ENCODE measurements around the gene CLDND1.

CLDND1 gene

DNA sequence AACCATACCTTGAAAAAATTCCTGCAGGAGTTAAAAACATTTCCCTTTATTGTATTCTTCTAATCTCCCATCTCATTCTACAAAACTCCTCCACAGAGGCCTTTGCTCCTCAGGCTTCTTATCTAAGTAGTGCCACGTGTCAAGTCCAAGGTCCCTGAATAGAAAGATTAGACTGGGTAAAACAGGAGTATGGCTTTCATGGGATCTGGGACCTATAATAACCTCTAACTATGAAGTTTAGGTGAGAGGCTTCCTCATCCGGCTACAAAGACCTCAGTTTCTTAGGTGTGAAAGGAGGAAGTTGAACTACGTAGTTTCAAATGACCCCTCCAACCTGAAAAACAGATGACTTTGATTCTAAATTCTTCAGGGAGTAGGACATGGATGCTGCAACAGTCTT, 29.1 kb upstream of the CLDND1 start:
- no peak for DNase-seq (ENCODE audit: low read depth, low spot score)

DNA sequence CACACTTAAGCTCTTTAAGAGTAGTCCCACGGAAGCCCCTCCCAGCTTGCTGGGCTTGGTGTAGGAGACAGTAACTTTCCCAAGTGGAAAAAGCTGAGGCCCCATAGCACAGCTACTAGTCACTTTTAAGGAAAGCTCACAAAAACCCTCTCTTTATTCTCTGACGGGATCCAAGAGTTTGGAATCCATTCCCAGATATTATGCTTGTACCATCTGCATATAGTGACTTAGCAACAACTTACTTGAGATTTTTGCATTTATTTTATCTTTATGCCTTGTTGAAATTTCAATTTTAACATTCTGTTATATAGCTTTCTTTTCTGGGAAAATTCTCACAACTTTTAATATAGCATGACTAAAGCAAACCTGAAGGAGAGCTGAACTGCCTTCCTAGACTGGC, 28.5 kb upstream of the CLDND1 start:
- no peak for DNase-seq (ENCODE audit: low read depth, low spot score)

DNA sequence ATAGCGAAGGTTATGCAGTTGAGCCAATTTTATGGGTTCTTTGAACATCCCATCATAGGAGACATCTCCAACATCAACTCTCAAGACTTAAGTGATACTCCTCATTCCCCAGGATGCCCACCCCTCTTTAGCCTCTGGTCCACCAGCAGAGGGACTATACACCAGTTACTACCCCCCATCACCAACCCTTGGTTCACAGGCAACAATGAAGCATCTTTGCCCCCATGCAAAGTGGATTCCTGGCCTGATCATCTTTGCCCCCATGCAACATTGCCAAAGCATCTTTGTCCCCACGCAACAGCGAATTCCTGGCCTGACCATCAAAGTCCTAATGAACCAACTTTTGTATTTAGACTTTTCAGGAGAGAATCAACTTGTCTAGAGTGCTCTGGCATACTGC, 28.1 kb upstream of the CLDND1 start:
- no peak for DNase-seq (ENCODE audit: low read depth, low spot score)

DNA sequence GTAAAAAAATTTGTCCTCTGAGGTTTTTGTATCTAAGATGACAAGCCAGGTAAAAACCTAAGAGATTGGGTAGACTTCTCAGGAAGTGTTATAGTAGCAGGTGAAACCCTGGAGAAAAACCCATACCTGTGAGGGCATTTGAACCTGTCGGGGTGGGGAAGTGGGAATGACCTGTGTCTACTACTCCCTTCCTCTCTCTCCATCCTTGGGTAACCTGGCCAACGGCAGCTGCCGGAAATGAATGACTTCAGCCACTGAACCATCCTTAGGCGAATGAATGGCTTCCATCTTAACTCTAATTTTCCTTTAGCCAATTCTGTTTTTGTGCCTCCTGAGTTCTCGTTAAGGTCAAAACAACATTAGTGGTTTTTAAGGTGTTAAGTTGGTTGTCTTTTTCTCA, 25.8 kb upstream of the CLDND1 start:
- no peak for DNase-seq (ENCODE audit: low read depth, low spot score)

- DNase-seq (ENCODE audit: low read depth, low spot score) = no peak
These were observed 23.2 kb upstream of the CLDND1 start for GRCh38 chr3:98545940-98546339.

DNA sequence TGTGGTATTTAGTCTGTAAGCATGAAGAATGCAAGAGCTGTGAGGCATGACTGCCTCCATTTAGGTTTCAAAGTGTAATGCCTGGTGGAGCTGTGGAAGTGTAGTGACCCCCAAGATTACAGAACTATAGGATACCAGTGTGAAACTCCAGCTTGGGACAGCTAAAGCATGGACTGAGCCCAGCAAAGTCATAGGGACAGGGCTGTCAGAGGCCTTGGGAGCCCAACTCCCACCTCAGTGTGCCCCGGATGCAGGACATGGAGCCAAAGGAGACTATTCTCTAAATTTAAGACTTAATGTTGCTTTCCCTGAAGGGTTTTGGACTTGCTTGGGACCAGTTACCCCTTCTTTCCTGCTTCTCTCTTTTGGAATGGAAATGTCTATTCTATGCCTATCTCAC, 19.9 kb upstream of the CLDND1 start:
- no peak for DNase-seq (ENCODE audit: low read depth, low spot score)

DNA sequence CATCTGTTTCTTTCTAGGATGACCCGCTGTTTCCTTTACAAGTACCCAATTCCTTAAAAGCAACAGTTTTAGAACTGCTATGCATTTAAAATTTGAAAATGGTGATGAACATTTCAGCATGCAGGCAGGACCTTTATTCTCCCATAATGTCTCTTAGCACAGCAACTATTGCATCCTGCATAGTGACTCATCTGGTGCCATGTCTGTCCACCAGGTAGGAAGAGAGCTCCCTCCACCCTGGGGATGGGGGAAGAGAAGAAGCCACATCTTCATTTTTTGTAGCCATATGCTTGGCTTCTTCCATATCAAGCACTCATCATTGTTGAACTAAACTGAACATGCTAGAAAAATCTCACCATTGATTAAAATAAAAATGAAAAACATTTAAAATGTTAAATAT, 19.0 kb upstream of the CLDND1 start:
- DNase-seq (ENCODE audit: low read depth, low spot score) = no peak

DNA sequence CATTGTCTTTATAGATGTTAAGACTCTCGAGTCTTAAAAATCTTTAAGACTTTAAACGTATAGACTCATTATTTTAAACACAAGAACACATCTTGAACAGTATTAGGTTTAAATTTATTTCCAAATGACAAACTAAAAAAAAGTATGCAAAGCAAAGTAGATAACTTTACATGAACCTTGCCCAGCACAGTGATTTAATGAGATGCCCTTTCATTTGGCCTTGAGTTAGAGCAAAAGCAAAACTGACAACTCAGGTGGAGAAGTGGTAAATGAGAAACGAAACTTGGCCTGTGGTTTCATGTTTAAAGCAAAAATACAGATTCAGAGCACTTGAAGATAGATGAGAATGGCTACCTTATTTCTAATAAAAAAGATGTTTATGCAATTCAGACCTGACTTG, 17.6 kb upstream of the CLDND1 start:
- DNase-seq (ENCODE audit: low read depth, low spot score) = no peak

DNA sequence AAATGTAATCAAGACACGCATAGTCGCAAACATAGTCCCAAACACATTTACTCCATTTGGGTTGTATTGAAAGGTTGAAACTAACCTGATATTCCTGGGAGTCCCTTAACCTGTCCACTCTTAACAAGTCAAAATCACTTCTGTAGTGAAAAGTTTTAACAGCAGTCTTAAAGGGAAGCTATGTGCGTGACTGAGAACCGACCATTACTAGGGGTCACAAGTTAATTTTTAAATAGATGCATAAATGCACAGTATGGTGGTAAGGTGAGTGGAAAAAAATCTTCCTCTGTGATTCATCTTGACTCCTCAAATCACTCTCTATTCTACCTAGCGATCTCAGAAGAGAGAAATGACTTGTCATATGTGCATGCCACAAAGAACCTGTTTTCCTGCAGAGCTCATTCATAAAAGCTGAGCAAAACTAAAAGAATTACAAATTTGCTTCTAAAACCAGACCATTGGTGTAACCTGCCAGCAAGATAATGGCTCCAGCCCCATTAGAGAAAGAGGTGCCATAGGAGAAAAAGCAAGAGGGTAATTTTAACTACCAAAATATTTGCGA, 13.8 kb upstream of the CLDND1 start:
- no peak for DNase-seq (ENCODE audit: low read depth, low spot score)

DNA sequence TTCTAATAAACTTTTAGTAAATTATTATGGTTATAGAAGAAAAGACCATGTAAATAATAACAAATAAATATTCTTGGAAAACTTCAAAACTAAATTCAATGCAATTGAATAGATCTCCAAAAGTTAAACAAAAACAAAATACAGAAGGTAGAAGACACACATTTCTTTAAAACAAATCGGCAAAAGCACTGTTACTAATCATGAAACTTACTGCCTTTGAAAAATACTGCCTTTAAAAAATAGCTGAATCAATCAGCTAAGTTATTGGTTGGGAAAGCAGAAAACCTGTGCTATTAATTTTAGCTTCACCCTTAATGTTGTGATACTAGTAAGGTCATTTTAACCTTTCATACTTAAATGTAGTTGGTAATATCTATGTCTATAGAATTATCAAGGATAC, 12.0 kb upstream of the CLDND1 start:
- DNase-seq (ENCODE audit: low read depth, low spot score) = no peak

GRCh38 chr3:98534168-98534567, 11.5 kb upstream of the CLDND1 start:
- no peak for DNase-seq (ENCODE audit: low read depth, low spot score)

- no peak for DNase-seq (ENCODE audit: low read depth, low spot score)
These were observed 10.2 kb upstream of the CLDND1 start for GRCh38 chr3:98532709-98533571.

GRCh38 chr3:98532275-98532637, 9.6 kb upstream of the CLDND1 start:
- no peak for DNase-seq (ENCODE audit: low read depth, low spot score)

DNA sequence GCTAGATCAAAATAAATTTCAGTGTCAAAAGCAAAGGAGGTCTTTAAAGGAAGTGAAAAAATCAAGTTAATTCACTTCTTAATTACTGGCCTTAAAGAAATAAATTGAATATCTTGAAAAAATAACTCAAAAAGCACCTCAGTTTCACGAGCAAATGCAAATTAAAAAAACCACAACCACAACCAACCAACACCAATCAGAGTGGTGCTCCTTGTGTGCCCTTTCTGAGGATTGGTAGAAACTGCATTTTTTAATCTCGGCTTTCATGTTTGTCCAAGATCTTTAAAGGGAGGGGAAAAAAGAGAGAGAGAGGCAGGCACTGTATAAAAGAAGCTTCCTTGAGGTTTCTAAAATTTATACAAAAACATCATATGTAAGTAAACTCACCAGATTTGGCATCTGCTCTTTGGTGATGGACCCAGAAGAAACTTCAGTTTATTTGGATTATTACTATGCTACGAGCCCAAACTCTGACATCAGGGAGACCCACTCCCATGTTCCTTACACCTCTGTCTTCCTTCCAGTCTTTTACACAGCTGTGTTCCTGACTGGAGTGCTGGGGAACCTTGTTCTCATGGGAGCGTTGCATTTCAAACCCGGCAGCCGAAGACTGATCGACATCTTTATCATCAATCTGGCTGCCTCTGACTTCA, 9.0 kb upstream of the CLDND1 start, which contains the start of gene GPR15:
TSS of gene GPR15 (plus strand) at position 357 of the 653 bp plus-strand sequence. CDS start at position 413, 56 bp downstream.
- DNase-seq (ENCODE audit: low read depth, low spot score) = no peak

DNA sequence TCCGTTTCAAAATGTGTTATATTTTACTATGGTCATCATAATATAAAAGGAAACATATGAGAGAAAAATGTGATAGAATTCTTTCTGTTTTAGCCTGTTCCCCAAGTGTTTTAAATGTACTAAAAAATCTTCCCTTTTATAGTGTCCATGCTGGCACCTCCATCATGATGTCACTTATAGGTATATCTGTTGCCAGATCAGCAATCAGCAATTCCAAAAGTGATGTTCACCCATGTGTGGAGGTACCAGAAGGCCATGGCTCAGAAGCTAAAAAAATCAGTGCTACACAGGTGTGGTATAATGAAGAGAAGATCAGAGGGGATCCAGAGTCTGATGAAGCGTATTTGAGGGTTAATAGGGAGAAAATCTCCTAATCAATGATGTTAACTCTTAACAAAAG, 8.0 kb upstream of the CLDND1 start:
- no peak for DNase-seq (ENCODE audit: low read depth, low spot score)

- DNase-seq (ENCODE audit: low read depth, low spot score) = no peak
These were observed 7.3 kb upstream of the CLDND1 start for GRCh38 chr3:98529856-98530459.

DNA sequence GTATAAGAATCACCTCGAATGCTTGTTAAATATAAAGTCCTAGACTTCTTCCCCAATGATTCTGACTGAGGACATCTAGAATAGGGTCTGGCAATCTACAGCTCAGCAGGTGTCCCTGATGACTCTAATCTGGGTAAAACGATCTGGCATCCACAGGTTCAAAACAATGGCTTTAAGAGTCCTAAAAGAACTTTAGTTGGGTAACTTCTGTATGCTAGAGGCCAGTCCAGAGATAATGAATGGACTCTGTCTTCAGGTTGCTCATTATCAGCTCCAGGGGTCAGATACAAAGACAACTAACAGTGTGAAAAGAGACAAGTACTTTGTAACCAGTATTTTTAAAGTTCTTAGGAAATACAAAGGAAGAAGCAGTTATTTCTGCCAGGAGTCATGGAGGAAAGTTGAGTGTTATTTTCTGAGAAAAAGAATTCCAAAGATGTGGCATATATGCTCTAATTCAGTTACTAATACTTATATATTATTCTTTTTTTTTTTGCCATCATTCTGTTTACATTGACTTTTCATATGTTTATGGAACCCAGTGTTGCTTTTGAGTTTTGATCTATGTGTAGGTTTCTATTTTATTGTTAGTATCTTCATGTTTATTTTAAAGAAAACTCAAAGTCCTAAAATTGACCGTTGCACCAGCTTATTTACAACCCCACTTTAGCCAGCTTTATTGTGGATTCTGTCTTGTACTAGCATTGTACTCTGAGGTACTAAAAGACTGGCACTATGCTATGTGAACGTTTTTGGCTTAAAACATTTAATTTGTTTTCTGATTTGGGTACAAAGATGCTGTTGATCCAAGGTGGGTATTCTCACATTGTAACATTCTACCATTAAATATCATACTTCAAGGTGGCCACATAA, 6.0 kb upstream of the CLDND1 start:
- DNase-seq (ENCODE audit: low read depth, low spot score) = no peak

DNA sequence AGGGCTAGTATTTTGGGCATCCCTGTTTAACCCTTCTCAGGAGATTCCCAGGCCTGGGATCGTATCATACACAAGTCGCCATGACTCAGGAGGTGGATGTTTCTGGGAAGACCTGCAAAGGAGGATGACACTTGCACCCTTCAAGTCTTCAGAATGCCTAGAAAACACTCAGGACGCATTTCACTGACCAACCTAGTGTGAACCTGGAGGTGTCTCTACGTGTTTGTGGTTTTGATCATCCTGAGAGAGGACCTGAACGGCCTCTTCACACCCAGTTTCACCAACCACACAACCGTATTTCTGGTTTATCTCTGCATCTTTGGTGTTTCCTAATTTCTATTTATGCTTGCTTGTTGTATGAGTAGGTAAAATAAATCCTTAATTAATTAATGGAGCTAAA, 2.8 kb upstream of the CLDND1 start:
- DNase-seq (ENCODE audit: low read depth, low spot score) = no peak

GRCh38 chr3:98521897-98522543, 682 bp downstream of the CLDND1 start:
- peak; percentile 66 for DNase-seq (ENCODE audit: low read depth, low spot score)

- DNase-seq (ENCODE audit: low read depth, low spot score) = no peak
These were observed 3.4 kb downstream of the CLDND1 start for GRCh38 chr3:98519351-98519750.

DNA sequence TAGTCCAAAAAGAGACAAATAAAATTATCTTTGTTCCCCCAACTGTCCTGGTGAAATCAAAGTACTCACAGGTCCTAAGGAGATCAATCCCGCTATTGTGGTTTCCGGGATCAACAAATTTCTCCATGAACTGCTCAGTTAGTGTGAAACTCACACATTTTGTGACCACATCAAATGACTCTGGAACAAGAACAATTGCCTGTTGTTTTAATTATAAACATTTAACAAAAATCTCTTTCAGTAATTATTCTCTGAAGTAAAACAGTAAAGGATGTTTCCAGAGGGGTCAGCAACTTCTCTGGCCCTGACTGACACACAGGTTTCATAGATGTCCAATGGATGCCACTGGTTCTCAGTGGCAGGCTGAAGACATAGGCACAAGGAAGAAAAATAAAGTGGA, 3.9 kb downstream of the CLDND1 start:
- DNase-seq (ENCODE audit: low read depth, low spot score) = no peak
